Panc1 (cell line): ENCODE measurements around the gene FAM151A. TPM values are rescaled to one million over a fixed set of nuclear protein-coding genes. Genes with fewer than 3 reads are reported as not detected.

ENCODE experiments used
- ATAC-seq: fragments of 200-7000 bp; cut with Tn5 transposase; 2 replicates; pipeline ENCODE4 v1.9.1; 2020; ENCODE audit warnings: mild to moderate bottlenecking, moderate library complexity
- BruUV-seq: library from RNA; stranded (reverse); fragments of 400-500 nt; replicated peaks from 2 replicates; lab custom pipeline; 2021; lab: Mats Ljungman, UMichigan
- CTCF ChIA-PET: fragments of 300-600 bp; sonication (Branson Sonifier 250); formaldehyde crosslinking; loops from one replicate; lab custom pipeline; 2022; ENCODE audit warnings: antibody characterized with exemption; lab: Charles Lee
- POLR2A ChIA-PET: fragments of 300-600 bp; sonication (Branson Sonifier 250); formaldehyde crosslinking; loops from one replicate; lab custom pipeline; 2022; ENCODE audit warnings: antibody characterized with exemption; lab: Charles Lee
- DNase-seq: peaks from one replicate; pipeline ENCODE4 v3.0.0-alpha.2; 2010; ENCODE audit warnings: low read depth, low spot score
- H3K27ac ChIP-seq: 2 replicates; pipeline ENCODE4 v1.5.1; 2011; ENCODE audit warnings: mild to moderate bottlenecking, low read length, inconsistent platforms
- H3K27me3 ChIP-seq: fragments of 200-500 bp; sonication (Bioruptor generic); 2 replicates; pipeline ENCODE4 v1.6.0; 2014; ENCODE audit warnings: low read length, inconsistent platforms; ENCODE audit not compliant: control insufficient read depth, insufficient read depth
- H3K36me3 ChIP-seq: fragments of 200-500 bp; sonication (Bioruptor generic); 2 replicates; pipeline ENCODE4 v1.5.1; 2014; ENCODE audit warnings: inconsistent platforms, mild to moderate bottlenecking, low read length, moderate library complexity; ENCODE audit not compliant: control insufficient read depth, insufficient read depth
- H3K4me1 ChIP-seq: 2 replicates; pipeline ENCODE4 v1.5.1; 2011; ENCODE audit warnings: inconsistent platforms, mild to moderate bottlenecking, low read length, moderate library complexity; ENCODE audit not compliant: control insufficient read depth, insufficient read depth
- H3K4me3 ChIP-seq, 2 experiments: 2 replicates each; pipeline ENCODE4 v1.5.1; 2011 to 2012; ENCODE audit warnings: low read depth in 2 of 2, low read length in 2 of 2, mild to moderate bottlenecking in 2 of 2, inconsistent platforms in 1 of 2, moderate library complexity in 1 of 2
- H3K9me3 ChIP-seq: fragments of 200-500 bp; sonication (Bioruptor generic); 2 replicates; pipeline ENCODE4 v1.5.1; 2014; ENCODE audit warnings: low read depth, mild to moderate bottlenecking, inconsistent platforms, low read length, moderate library complexity; ENCODE audit not compliant: control insufficient read depth, insufficient read depth
- CTCF ChIP-seq: fragments of 450-650 bp; IDR thresholded peaks from 2 replicates; pipeline ENCODE4 v1.5.1; 2017; ENCODE audit warnings: mild to moderate bottlenecking
- POLR2AphosphoS5 ChIP-seq: IDR thresholded peaks from 2 replicates; pipeline ENCODE4 v1.6.1; 2012; ENCODE audit warnings: mild to moderate bottlenecking, low read depth, low read length, moderate library complexity
- REST ChIP-seq, 2 experiments: IDR thresholded peaks; 2 replicates each; pipeline ENCODE4 v1.6.1; 2011 to 2012; ENCODE audit warnings: low read depth in 2 of 2, control low read depth in 1 of 2, low read length in 1 of 2, mild to moderate bottlenecking in 1 of 2, moderate library complexity in 1 of 2; ENCODE audit not compliant: insufficient read depth in 1 of 2
- SIN3A ChIP-seq: IDR thresholded peaks from 2 replicates; pipeline ENCODE4 v1.6.1; 2012; ENCODE audit warnings: low read depth, mild to moderate bottlenecking, low read length, moderate library complexity, borderline replicate concordance; ENCODE audit not compliant: insufficient read depth
- TCF7L2 ChIP-seq: IDR thresholded peaks from 2 replicates; pipeline ENCODE4 v1.6.1; 2011; ENCODE audit warnings: mild to moderate bottlenecking, low read depth, low read length, inconsistent platforms
- in situ Hi-C: cut with HindIII; loops from 2 replicates; pipeline ENCODE4 v1.10.0; 2016; ENCODE audit warnings: low sequenced_read_pairs, low pct_unique_long_range_greater_than_20kb
- intact Hi-C: fragments of 100-400 bp; cut with micrococcal nuclease; formaldehyde crosslinking; loops from one replicate; pipeline ENCODE4 v1.10.0; 2022; ENCODE audit not compliant: unreplicated experiment
- total RNA-seq: library from RNA; stranded (reverse); gene quantifications from one replicate; pipeline ENCODE4 v1.2.1, GENCODE V29; 2021; ENCODE audit not compliant: unreplicated experiment

The FAM151A gene
- total RNA-seq, 1 experiment from 2014 or later: not detected

- ATAC-seq (no peak), DNase-seq (no peak)
- TF ChIP-seq TCF7L2: no peak
- no peak for TF ChIP-seq REST (IDR thresholded peaks at IDR 0.05; ENCODE audit: insufficient read depth in 1 of 2, low read depth in 2 of 2, low read length in 1 of 2)
- no peak for TF ChIP-seq SIN3A
- TF ChIP-seq POLR2AphosphoS5: no peak
- no peak for TF ChIP-seq CTCF
- in situ Hi-C loops (no loop called here), intact Hi-C loops (no loop called here)
- Histone ChIP-seq H3K27me3 (no peaks in the 10 kb centered on the region), H3K9me3 (no peaks in the 10 kb centered on the region), H3K36me3 (no peaks in the 10 kb centered on the region), H3K4me3 (no peak overlapping the region), H3K4me1 (no peaks in the 10 kb centered on the region), H3K27ac (no peak overlapping the region)
- ChIA-PET CTCF (no interaction called here), POLR2A (no interaction called here)
- BruUV-seq: no TSS peak
Observed at GRCh38 chr1:54580856-54581550, 42.3 kb downstream of the FAM151A start.

GRCh38 chr1:54579337-54579781 is 44.0 kb downstream of the FAM151A start:
- POLR2A ChIA-PET: interaction anchor here (0.6 kb wide), 1 partner anchor 634 kb away, joined by 11 read pairs; the partner anchor contains the start of gene IFT25
- no peaks in the 10 kb centered on the region for H3K4me1 ChIP-seq
- BruUV-seq: no TSS peak
- TF ChIP-seq REST (IDR thresholded peaks at IDR 0.05; ENCODE audit: insufficient read depth in 1 of 2, low read depth in 2 of 2, low read length in 1 of 2) (no peak), TCF7L2 (no peak)
- H3K27ac ChIP-seq: no peak overlapping the region
- ATAC-seq (no peak), DNase-seq (no peak)
- no peaks in the 10 kb centered on the region for H3K36me3 ChIP-seq
- no peaks in the 10 kb centered on the region for H3K9me3 ChIP-seq
- H3K4me3 ChIP-seq: no peak overlapping the region
- in situ Hi-C loops: no loop called here
- CTCF ChIA-PET: no interaction called here
- intact Hi-C loops: no loop called here
- H3K27me3 ChIP-seq: no peaks in the 10 kb centered on the region
